ENCODE results near the gene SPIN3.
A peak's percentile ranks its signal among the peaks of the same experiment; 100 is the strongest.
"Not testable (repeated sequence)": the region's sequence is repeated elsewhere in the genome, so short reads cannot be mapped to it uniquely, and the experiment has no call there.

Gene SPIN3

DNA sequence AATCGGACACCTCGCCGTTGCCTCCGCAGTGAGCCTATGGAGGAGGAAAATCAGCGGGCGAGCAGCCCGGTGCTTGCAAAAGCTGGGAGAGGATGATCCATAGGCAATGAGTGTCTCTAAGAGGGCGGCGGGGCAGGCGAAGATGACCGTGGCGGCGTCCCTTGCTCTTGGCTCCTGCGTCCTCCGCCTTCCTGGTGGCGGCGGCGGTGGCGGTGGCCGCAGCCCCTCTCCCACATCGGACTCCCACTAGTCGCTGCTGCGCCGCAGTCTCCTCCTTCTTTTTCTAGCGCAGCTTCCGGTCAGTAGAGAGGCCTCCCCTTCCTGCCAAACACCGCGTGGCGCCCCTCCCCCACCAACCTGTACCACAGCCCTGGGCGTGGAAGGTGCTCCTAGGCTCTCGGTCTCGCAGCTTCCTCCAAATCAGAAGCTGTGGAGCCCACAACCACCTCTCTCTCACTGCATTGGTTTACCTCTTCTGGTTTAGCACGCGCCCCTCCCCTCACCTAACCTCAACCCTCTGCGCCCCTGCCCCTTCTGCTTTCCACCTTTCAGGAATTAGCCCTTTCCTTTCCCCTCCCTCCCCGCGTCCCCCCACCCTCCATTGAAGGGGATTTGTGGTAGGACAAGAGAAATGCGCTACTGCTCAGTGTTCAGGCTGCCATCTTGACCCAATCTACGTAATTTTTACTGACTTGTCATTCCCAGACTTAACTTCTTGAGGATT lies at the start of gene SPIN3:
TSS of gene SPIN3 (minus strand) at position 271 of the 724 bp plus-strand sequence. CDS start 594 bp downstream, outside the sequence.
- peak; percentile 43 to 48 for DNase-seq (ENCODE audit: low read depth in 2 of 2)

GRCh38 chrX:57044245-57044644 lies 48.9 kb upstream of the SPIN3 start:
- DNase-seq (ENCODE audit: low read depth in 2 of 2), result no peak

DNA sequence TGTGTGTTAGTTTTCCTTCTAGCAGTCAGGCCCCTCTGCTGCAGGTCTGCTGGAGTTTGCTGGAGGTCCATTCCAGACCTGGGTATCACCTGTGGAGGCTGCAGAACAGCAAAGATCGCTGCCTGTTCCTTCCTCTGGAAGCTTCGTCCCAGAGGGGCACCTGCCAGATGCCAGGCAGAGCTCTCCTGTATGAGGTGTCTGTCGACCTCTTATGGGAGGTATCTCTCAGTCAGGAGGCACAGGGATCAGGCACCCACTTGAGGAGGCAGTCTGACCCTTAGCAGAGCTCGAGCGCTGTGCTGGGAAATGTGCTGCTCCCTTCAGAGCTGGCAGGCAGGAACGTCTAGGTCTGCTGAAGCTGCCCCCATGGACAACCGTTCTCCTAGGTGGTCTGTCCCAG lies 41.9 kb upstream of the SPIN3 start:
- not testable (repeated sequence) for DNase-seq (ENCODE audit: low read depth in 2 of 2)

DNA sequence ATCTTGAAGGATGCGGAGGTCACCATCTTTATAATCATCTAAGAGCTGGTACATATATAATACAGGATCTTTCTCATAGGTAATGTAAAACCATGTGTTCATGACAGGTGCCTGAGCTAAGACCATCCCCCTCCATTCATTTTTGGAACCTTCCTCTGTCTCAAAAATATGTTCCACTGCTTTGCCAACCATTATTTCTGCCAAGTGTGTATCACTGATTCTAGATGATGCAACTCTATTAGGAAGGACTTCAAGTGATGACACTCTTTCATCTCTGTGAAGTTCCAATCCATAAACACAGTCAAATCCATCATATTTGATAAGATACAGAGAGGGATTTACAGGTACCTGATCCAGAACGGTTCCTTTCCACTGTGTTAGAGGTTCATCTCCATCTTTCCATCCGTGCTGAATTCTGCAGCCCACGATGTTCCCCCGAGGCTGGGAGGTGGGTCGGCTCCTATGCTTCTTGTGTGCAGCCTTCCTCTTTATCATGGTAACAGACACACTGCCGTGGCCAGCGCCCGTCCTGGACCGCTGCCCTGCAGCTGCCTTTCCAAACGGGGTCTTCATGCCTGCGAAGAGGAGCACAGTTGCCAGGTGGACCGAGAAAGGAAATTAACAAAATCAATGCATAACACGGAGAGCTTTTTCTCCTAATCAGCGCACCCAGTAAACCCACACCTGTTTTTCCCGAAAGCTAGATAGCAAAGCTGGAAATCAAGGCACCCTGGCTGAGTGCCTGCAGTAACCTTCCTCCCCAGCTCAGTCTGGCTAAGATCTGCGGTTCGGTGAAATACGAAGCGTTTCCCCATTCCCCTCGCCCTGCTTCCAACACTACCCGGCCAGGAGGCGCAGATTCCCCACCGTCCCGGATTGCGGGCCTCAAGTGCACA lies 718 bp downstream of the SPIN3 start:
- no peak for DNase-seq (ENCODE audit: low read depth in 2 of 2)

GRCh38 chrX:56987741-56988140 lies 7.6 kb downstream of the SPIN3 start:
- DNase-seq (ENCODE audit: low read depth in 2 of 2), result no peak

DNA sequence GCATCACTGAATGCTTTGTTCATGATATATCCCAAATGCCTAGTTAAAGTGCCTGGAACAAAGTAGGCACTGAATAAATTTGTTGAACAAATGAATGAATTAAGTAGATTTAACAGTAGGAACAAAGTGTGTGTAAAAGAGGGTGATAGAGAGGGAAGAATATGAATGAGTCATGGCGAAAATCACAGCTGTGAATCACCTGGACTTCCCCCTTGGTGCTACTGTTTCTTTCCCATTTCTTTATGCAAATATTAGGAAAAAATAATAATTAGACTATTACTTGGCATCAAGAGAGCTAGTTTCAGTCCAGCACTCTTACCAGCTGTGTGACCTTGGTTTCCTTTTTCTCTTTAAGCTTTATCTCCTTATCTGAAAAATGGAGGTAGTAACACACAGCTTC lies 9.2 kb downstream of the SPIN3 start:
- no peak for DNase-seq (ENCODE audit: low read depth in 2 of 2)

DNA sequence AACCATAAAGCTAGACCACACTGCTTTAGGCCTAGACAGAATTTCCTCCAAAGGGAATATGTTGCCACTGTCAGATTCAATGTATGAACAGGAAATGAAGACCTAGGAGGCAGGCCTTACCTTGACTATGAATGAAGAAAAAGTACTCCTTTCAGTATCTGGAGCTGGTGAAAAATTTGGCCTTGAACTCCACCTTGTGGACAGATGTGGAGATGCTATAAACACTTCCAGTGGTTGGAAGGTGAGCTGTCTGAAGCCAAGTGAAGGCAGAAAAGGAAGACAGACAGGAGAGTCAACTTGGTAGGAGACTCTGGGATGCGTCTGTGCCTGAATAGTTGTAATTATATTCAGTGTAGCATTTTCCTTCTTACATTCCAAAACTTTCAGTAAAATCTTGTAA lies 17.2 kb downstream of the SPIN3 start:
- DNase-seq (ENCODE audit: low read depth in 2 of 2), result no peak

DNA sequence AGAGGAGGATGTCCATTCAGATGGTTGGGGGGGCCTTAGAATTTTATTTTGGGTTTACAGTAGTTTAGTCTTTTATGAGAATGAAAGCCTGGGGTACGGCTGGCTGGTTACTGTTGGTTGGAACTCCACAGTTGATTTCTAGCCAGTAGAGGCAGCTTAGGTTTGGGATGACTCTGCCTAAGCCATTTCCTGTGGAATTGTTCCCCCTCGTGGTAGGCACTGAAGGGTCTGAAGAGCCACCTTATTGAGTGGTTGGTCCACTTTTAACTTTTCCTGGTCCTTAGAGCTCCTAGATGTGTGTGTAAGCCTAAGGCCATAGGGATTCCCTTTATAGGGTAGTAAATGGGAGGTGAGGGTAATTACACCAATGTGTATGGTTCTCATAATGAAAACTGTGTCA lies 19.7 kb downstream of the SPIN3 start:
- no peak for DNase-seq (ENCODE audit: low read depth in 2 of 2)

DNA sequence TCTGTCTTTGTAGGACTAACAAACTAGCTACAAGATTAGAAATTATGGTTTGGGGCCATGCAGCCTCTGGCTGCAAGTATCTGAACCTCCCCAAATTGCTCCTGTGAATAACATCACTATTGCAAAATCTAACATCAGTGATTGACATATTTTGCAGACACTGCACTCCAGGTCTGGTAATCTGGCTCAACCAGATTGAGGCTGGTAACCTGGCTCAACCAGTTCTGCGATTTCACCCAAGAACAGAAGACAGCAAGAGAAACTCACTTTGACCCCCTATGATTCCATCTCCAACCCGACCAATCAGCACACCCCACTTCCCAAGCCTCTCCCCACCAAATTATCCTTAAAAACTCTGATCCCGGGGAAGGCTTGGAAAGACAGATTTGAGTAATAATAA lies 20.9 kb downstream of the SPIN3 start:
- no peak for DNase-seq (ENCODE audit: low read depth in 2 of 2)

GRCh38 chrX:56969559-56969958 lies 25.8 kb downstream of the SPIN3 start:
- DNase-seq (ENCODE audit: low read depth in 2 of 2), result no peak

DNA sequence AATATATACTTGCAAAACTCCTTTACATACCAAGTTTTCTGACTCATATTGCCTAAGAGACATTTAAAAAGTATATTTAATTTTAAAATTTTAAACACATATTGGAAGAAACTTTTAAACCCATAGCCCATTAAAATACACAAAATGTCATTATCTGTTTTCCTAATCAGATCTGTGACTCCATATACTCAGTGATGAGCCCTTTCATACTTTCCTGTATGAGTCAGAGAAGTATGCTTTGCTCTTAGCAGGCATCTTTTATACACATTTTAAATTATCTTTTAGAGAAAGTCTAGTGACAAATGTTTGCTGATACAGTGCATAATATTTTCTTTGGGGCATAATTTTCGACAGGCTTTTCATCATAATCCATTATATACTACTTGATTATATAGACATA lies 26.4 kb downstream of the SPIN3 start:
- no peak for DNase-seq (ENCODE audit: low read depth in 2 of 2)

DNA sequence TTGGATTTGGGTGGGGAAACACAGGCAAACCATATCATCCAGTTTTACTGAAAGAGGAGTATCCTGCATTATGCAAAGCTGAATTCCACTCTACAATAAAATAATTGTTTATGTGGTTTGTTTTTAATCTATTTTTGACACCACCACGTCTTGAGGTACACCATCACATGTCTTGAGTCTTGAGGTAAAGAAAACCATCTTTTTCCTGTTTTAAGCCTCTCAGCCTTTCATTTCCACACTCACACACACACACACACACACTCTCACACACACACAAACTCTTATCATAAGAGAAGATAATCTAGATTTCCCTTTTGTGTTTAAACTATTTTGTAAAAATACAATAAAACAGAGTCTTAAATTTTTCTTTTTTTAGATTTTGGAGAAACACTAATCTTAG lies 32.0 kb downstream of the SPIN3 start:
- no peak for DNase-seq (ENCODE audit: low read depth in 2 of 2)

DNA sequence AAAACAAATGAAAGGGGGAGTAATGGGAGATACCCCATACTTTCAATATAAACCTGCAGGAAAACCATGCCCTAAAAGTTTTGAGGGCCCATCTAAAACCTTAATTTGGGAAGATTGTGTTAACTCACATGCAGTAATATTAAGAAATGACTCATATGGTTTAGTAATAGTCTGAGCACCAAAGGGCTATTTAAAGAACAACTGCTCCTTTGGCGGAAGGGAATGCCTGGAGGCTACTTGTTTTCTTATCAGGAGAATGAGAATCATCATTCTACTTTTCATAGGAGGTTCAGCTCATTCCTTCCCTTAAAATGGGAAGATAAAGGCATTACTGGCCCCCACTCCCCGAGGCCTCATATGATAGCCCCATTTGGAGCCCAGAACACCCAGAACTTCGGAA lies 47.6 kb downstream of the SPIN3 start:
- DNase-seq (ENCODE audit: low read depth in 2 of 2), result no peak

DNA sequence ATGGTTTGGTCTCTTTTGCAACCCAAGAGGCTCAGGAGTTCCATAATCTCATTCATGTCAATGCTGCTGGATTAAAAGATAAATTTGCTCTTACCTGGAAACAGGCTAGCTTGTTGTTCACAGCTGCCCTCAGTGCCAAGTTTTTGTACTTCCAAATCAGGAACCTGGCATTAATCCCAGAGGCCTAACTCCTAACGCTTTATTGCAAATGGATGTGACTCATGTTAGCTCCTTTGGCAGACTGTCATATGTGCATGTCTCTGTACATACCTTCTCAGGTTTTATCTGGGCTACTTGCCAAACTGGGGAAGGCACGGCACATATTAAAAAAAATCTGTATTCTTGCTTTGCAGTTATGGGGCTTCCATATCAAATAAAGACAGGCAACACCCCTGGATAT lies 49.1 kb downstream of the SPIN3 start:
- DNase-seq (ENCODE audit: low read depth in 2 of 2), result not testable (repeated sequence)

- not testable (repeated sequence) for DNase-seq (ENCODE audit: low read depth in 2 of 2)
Measured at GRCh38 chrX:56945226-56945625, 50.1 kb downstream of the SPIN3 start.

DNA sequence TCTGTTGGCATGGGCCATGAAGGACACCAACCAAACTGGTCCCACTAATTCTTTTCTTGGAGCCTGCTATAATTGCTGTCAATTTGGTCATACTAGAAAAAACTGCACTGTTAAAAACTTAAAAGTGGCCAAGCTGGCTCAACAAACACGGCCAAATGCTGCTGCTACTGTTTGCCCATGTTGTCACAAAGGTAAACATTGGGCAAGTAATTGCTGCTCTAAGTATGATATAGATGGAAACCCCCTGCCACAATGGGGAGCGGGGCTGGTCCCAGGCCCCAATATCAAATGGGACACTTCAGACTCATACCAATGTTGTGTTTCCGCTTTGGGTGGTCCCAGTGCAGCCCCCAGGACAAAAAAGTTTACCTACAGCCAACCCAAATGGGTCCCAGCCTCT lies 52.1 kb downstream of the SPIN3 start:
- DNase-seq (ENCODE audit: low read depth in 2 of 2), result no peak
